ENCODE data around the gene NPW.
"Not testable (repeated sequence)": the region's sequence is repeated elsewhere in the genome, so short reads cannot be mapped to it uniquely, and the experiment has no call there.

NPW gene

GRCh38 chr16:2023092-2024031 is 3.8 kb downstream of the NPW start:
- DNase-seq, result no peak

GRCh38 chr16:2024032-2024420 is 4.4 kb downstream of the NPW start:
- DNase-seq, result no peak

GRCh38 chr16:2025251-2025650 is 5.7 kb downstream of the NPW start:
- DNase-seq, result no peak

GRCh38 chr16:2025878-2026460 is 6.4 kb downstream of the NPW start:
- no peak for DNase-seq

- DNase-seq, result no peak
Observed at GRCh38 chr16:2026461-2027023, 7.0 kb downstream of the NPW start, which contains the start of gene NHERF2. Gene NHERF2 (plus strand): TSS chr16:2026902. CDS start chr16:2027006, 104 bp downstream.

- DNase-seq, result no peak
Observed at GRCh38 chr16:2027024-2028010, 7.7 kb downstream of the NPW start.

DNA sequence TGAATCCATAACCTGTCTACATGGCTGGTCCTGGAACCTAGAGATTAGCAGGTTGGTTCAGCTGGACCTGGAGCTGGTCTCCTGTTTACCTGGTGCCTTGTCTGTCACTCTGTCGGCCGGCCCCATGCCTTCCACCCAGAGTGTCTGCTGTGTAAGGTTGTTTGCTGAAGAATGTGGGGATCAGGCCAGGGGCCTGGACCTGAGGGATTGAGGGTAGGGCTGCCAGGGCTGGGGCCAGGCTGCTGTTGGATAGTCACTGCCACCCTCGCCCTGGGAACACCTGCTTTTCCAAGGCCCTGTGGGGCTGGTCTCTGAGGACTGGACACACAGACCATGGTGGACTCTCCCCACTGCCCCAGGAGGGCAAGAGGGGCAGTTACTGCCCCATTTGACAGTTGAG is 8.6 kb downstream of the NPW start:
- DNase-seq, result no peak

DNA sequence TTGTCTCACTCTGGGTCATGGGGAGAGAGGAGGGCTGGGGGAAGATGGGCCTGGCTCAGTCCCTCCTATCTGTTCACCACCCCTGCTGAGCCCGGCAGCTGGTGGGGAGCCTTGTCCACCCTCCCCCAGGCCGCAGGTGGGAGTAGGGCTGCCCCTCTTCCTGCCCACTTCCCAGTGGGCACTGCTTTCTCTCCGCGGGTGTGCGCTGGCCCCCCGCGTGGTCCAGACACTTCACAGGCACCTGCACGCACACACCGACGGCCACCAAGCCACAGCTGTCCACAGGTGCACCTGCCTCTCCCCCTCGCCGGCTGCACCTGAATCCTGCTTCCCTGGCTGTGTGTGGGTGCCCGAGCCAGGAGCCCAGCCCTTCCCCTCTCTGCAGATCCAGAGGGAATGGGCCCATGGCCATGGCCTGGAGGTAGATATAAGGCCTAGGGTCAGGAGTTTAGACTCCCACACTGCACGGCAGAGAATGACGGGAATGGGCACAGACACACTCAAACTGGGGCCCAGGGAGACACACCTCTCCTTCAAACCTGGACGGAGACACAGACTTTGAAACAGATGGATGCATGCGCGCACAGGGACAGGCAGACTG is 9.1 kb downstream of the NPW start:
- no peak for DNase-seq

- no peak for DNase-seq
Observed at GRCh38 chr16:2029350-2029749, 9.8 kb downstream of the NPW start.

DNA sequence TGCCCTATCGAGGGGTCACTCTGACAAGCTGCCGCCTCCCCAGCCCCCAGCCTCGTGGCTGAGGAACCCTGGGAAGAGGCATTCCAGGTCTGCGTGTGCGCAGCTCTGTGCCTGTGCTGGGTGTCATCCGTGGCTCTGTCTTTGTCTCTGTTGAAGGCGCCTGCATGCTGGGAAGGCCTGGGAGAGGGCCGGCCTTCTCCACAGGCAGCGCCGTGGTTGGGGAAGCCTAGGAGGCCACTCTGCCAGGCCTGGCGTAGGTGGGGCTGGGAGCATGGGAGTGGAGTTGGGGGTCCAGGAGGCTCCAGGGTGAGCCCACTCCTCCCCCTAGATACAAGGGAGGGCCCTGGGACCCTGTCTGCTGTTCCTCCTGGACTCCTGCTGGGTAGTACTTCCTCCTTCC is 10.5 kb downstream of the NPW start:
- DNase-seq, result no peak

- no peak for DNase-seq
Observed at GRCh38 chr16:2031081-2031577, 11.5 kb downstream of the NPW start.

DNA sequence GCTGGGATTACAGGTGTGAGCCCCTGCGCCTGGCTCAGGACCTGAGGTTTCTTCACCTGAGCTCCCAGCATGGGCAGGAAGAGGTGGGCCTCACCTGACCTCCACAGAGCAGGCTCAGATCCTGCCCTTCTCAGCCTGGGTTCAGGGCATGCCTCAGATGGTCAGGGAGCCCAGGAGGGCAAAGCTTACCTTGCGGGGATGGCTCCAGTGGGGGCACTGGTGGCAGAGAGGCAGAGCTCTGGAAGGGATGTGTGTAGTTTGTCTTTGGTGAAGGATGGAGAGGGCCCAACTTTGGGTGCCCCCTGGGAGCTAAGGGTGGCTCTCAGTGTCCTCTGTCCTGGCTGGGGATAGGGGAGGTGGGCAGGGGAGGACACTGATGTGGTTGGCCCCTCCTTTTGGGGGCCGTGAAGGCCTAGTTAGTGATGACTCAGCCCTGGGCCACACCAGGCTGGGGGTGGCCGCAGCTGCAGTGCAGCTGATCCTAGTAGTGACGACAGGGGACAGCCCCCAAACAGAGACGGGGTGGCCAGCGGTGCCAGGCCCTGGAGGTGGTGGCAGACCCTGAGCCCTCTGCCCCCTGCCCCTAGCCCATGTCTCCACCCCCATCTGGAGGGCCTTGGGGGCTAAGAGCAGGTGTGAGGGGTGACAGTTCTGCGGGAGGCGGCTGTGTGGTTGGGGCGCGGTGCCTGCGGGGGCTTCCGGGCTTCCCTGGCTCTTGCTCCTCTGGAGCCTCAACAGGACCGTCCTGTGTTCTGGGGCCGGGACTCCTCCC is 12.9 kb downstream of the NPW start:
- DNase-seq, result no peak

DNA sequence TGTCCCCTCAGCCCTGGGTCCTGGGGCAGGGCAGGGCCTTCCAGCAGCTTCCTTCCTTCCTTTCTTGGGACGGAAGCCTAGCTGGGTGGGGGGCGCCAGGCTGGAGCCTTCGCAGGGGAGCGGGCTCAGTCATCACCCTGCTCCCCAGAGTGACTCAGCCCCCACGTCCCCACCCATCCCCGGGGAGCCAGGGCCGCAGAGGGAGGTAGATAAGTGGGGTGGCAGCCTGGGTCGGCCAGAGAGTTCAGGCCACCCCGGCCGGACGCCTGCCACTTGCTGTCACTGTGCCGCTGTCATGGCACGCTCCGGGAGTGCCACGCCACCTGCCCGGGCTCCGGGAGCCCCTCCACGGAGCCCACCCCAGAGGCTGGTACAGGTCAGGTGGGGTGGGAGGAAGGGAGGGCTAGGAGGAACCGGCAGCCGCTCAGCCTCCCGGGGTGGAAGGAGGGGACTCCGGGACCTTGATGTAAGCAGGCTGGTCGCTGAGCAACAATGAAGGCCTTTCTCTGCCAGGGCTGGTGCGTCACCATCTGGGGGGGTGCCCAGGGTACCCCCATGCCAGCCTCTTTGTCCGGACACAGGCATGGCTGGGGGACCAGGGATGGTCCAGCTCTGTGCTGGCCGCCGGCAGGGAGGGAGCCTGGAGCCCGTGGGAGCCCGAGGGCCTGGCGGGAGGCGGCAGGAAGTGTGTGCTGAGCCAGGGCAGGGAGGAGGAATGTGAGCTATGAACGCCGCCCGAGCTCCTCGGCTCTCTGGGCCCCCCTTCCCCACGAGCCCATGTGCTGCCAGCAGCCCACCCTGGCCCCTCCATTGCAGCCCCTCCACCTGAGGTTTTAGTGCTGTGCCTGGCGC is 13.7 kb downstream of the NPW start:
- no peak for DNase-seq

DNA sequence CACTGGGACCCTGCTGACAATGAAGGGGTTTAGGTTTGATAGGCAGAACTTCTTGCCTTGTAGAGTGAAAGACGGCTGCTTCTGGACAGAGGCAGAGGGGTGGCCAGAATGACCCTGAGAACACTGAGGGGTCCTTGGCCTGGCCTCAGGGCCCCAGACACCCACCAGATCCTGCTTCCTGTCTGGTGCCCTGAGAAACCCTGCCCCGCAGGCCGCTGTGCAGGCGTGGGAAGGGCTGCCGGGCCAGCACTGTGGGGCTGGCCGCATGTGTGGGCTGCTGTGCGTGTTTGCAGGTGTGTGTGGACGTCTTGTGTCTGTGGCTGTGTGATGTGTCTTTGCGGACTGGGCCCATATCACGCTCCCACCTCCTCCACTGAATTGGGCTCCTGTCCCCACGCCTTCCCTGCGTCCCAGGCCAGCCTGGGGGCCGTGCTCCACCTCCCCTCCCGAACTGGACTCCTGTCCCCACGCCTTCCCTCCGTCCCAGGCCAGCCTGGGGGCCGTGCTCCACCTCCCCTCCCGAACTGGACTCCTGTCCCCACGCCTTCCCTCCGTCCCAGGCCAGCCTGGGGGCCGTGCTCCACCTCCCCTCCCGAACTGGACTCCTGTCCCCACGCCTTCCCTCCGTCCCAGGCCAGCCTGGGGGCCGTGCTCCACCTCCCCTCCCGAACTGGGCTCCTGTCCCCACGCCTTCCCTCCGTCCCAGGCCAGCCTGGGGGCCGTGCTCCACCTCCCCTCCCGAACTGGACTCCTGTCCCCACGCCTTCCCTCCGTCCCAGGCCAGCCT is 14.5 kb downstream of the NPW start:
- not testable (repeated sequence) for DNase-seq

GRCh38 chr16:2034696-2035430 is 15.3 kb downstream of the NPW start:
- DNase-seq, result no peak

DNA sequence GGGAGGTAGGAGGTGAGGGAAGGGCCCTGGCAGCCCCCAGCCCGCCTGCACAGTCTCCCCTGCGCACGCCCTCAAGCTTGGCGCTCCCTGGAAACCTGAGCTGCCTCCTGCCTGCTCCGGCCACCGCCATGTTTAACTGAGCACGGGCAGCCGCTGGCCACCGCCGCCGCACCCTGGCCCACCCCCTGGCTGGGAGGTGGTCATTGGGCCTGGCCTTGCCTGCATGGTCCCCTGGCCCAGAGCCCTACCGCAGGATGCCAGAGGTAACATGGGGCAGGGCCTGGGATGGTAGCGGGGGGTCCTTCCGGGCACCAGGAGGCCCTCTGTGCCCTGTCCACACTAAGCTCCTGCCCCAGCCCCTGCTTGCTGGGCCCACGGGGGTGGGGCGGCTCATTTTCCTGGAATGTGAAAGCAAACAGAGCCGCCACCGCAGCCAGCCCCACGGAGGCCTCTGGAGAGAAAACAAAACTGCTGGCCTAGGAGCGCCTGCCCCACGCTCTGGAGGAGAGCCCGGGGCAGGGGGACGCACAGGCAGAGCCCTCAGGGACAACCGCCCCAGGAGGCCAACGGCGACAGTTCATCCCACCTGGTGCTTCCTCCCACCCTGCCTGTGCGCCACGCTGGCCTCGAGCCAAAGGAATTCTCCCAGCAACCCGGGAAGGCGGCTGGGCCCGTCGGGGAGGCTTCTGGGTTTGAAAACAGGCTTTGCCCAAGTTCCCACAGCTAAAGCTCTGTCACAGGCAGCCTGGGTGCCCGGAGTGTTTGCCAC is 16.0 kb downstream of the NPW start:
- DNase-seq, result no peak

- DNase-seq, result no peak
Observed at GRCh38 chr16:2036200-2036966, 16.8 kb downstream of the NPW start.
